IgD-negative memory B cell (primary cell): ENCODE data around the gene METTL17. TPM values are rescaled to one million over a fixed set of nuclear protein-coding genes. Genes with fewer than 3 reads are reported as not detected.
A peak's percentile ranks its signal among the peaks of the same experiment; 100 is the strongest.
"Not testable (repeated sequence)": the region's sequence is repeated elsewhere in the genome, so short reads cannot be mapped to it uniquely, and the experiment has no call there.

ENCODE experiments used
- H3K27ac Mint-ChIP-seq, 3 donors: one replicate each; pipeline ENCODE4 v1.8.0; 2020 to 2022; ENCODE audit warnings: mild to moderate bottlenecking in 3 of 3, mixed read lengths in 3 of 3, moderate library complexity in 1 of 3
- H3K27me3 Mint-ChIP-seq: one replicate; pipeline ENCODE4 v1.8.0; 2021; ENCODE audit warnings: mixed read lengths
- H3K36me3 Mint-ChIP-seq: one replicate; pipeline ENCODE4 v1.8.0; 2020; ENCODE audit warnings: mild to moderate bottlenecking, mixed read lengths
- H3K4me1 Mint-ChIP-seq, 3 donors: one replicate each; pipeline ENCODE4 v1.8.0; 2020 to 2022; ENCODE audit warnings: mixed read lengths in 3 of 3, mild to moderate bottlenecking in 1 of 3
- H3K4me3 Mint-ChIP-seq, 4 donors: one replicate each; pipeline ENCODE4 v1.8.0; 2020 to 2022; ENCODE audit warnings: mild to moderate bottlenecking in 4 of 4, mixed read lengths in 4 of 4, moderate library complexity in 3 of 4
- H3K9me3 Mint-ChIP-seq, 3 donors: one replicate each; pipeline ENCODE4 v1.8.0; 2020 to 2021; ENCODE audit warnings: mixed read lengths in 3 of 3, mild to moderate bottlenecking in 1 of 3
- polyA plus RNA-seq: library from polyadenylated mRNA; unstranded; fragments of 300-500 nt; fragmentation: Illumina TruSeq; gene quantifications from one replicate; pipeline ENCODE4 v1.2.3, GENCODE V29; 2021

The METTL17 gene, protein sequence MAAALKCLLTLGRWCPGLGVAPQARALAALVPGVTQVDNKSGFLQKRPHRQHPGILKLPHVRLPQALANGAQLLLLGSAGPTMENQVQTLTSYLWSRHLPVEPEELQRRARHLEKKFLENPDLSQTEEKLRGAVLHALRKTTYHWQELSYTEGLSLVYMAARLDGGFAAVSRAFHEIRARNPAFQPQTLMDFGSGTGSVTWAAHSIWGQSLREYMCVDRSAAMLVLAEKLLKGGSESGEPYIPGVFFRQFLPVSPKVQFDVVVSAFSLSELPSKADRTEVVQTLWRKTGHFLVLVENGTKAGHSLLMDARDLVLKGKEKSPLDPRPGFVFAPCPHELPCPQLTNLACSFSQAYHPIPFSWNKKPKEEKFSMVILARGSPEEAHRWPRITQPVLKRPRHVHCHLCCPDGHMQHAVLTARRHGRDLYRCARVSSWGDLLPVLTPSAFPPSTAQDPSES
- 40.6 TPM for polyA plus RNA-seq

DNA sequence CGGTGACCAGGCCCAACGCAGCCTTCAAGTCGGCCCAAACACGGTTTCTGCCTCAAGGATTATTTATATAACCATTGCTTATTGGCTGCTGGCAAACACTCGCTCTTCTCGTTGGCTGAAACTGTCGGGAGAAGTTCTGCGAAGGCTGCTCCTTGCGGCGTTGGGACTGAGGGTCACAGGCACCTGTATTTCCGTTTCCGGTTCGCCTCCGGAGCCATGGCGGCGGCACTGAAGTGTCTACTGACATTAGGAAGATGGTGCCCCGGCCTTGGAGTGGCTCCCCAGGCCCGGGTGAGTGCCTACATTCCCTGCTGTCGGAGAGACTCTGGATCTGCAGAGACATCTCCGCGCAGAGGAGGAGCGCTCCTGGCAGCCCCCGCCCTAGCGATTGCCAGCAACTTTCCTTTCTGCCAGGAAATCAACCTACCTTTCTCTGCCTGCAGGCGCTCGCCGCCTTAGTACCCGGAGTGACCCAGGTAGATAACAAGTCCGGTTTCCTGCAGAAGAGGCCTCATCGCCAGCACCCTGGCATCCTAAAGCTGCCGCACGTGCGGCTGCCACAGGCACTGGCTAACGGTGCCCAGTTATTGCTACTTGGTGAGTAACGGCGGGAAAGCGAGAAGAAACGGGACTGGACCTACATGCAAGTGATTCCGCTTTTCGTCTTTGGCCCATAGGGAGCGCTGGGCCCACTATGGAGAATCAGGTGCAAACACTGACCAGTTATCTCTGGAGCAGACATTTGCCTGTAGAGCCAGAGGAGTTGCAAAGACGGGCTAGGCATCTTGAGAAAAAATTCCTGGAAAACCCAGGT, at the start of gene METTL17:
Gene METTL17, plus strand, starts transcription at position 194 of the 814 bp plus-strand sequence. Its CDS starts 23 bp downstream, at position 217.
- Mint-ChIP-seq H3K27me3 (peaks cover 1% of the 10 kb centered on the region), H3K36me3 (no peaks in the 10 kb centered on the region), H3K9me3 (no peaks in the 10 kb centered on the region), H3K4me3 (peak within 1 kb of the TSS; percentile 86 to 99 (median 94)), H3K27ac (peak within 1 kb of the TSS; percentile 17 to 99 (median 98)), H3K4me1 (peaks cover 12 to 19% (median 14%) of the 10 kb centered on the region in 3 donors)

DNA sequence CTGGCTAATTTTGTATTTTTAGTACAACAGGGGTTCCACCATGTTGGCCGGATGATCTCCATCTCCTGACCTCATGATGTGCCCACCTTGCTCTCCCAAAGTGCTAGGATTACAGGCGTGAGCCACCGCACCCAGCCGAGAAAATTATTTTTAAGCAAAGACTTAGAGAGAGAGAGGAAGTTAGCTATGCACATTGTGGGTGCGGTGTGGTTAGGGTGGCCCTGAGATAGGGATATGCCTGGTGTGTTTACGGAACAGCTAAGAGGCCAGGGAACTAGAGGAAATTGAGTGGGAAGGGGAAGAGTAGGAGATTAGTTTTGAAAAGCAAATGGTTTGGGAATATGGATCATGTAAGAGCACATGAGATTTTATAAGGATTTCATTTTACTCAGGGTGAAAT, 44.6 kb upstream of the METTL17 start:
- H3K9me3 Mint-ChIP-seq, H3K4me3 Mint-ChIP-seq, H3K4me1 Mint-ChIP-seq, H3K36me3 Mint-ChIP-seq, H3K27ac Mint-ChIP-seq: not testable (repeated sequence)
- H3K27me3 Mint-ChIP-seq, result peaks cover 19% of the 10 kb centered on the region

DNA sequence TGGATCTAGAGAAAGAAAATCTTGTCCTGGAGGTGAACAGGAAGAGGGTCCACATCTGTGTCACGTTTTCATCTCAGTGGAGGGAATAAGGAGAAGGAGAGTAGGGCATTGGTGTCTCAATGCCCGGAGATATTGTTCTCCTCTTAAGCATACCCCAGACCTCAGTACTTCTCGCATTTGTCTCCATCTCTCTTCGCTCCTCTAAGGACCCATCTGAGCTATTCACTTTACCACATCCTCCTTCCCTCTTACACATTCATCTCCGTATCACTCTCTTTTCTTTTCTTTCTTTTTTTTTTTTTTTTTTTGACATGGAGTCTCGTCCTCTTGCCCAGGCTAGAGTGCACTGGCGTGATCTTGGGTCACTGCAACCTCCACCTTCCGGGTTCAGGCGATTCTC, 43.1 kb upstream of the METTL17 start:
- H3K27ac Mint-ChIP-seq, H3K4me1 Mint-ChIP-seq, H3K36me3 Mint-ChIP-seq, H3K4me3 Mint-ChIP-seq, H3K9me3 Mint-ChIP-seq: not testable (repeated sequence)
- H3K27me3 Mint-ChIP-seq, result peaks cover 14% of the 10 kb centered on the region

DNA sequence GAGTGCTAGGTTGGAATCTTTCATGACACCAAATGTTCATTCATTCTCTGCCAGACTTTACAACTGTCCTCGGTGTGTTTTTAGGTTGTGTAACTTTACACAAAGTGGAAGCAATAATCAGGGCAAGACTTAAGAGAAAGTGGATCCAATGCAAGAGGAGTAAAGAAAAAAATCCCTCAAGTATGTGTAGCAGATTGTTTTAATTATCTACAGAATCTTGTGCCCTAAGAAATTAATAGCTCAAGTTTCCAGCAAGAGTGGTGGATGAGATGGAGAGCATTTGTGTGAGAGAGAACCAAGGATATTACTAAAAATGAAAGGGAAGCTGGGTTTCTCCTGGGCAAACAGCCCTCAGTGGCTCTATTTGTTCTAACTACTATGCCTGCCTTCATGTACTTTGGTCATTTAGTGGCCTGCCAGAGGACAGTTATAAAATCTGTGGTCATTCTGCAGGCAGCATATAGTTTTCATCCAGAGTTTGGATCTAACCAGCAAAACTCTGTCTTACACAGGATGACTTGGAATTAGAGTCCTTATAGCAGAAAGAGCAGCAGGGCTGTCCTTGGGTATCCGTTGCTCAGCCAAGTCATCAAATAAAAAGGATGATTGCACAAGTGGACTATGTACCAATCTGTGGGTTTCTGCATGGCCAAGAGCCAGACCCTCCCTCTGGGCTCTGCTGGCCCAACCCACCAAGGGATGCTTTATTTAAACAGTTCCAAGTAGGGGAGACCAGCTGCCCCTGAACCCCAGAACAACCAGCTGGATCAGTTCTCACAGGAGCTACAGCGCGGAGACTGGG, 34.8 kb upstream of the METTL17 start, which contains the start of gene RNASE2:
Gene RNASE2, plus strand, starts transcription at position 752 of the 802 bp plus-strand sequence. CDS start 285 bp downstream, outside the sequence.
- peak within 1 kb of the TSS in 1 of 4 donors; percentile 20 for H3K4me3 Mint-ChIP-seq
- H3K4me1 Mint-ChIP-seq, H3K36me3 Mint-ChIP-seq, H3K9me3 Mint-ChIP-seq, H3K27ac Mint-ChIP-seq: not testable (repeated sequence)
- H3K27me3 Mint-ChIP-seq, result peaks cover 30% of the 10 kb centered on the region

DNA sequence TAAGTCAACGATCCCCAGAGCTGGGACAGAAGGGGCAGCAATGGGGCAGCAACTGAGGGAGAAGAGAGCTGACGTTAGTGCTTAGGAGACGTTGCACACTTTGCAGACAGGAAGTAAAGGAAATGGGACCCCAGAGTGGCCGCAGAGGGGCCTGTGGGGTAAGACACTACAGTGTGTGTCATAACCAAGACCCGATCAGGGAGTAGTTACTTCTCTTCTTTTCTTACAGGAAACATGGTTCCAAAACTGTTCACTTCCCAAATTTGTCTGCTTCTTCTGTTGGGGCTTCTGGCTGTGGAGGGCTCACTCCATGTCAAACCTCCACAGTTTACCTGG, 34.3 kb upstream of the METTL17 start:
- not testable (repeated sequence) for H3K4me1 Mint-ChIP-seq, H3K36me3 Mint-ChIP-seq, H3K27ac Mint-ChIP-seq, H3K9me3 Mint-ChIP-seq
- Mint-ChIP-seq H3K4me3 (peak overlapping the region in 1 of 4 donors; percentile 20), H3K27me3 (peaks cover 30% of the 10 kb centered on the region)

DNA sequence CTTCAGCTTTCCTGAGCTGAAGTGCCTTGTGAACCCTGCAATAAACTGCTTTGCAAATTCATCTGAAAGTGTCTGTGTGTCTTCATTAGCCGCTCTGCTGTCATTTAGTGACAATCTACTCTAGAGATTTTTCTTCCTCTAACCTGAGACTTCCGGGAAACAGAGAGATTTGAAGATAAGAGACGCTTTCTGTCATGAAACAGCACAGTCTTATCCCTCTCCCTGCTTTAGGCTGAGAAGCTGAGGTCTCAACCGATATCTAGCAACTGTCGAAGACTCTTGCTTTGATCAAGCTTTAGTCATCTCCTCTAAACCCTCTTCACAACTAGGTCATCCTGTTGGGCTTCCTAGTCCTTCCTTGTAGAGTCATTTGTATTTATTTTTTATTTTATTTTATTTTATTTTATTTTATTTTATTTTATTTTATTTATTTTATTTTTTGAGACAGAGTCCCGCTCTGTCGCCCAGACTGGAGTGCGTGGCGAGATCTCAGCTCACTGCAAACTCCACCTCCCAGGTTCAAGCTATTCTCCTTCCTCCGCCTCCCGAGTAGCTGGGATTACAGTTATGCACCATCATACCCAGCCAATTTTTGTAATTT, 33.3 kb upstream of the METTL17 start:
- H3K36me3 Mint-ChIP-seq, result no peaks in the 10 kb centered on the region
- H3K4me3 Mint-ChIP-seq, result no peak overlapping the region
- H3K27me3 Mint-ChIP-seq, result peaks cover 30% of the 10 kb centered on the region
- H3K4me1 Mint-ChIP-seq, result peaks cover 0 to 7% (median 3%) of the 10 kb centered on the region in 3 donors
- no peaks in the 10 kb centered on the region for H3K9me3 Mint-ChIP-seq
- H3K27ac Mint-ChIP-seq, result no peak overlapping the region

DNA sequence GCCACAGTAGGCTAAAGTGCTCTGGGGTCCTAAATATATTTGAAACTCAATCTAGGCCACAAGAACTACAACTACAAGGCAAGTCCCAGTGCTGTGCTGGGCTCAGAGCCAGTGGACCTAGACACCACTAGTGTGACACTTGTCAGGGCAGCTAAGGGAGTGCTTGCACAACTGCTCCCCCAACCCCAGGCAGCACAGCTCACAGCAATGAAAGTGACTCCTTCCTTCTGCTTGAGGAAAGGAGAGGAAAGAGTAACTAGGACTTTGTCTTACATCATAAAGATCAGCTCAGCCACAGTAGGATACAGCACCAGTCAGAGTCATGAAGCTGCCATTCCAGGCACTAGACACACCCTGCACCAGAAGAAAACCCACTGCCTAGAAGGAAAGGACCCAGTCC, 30.8 kb upstream of the METTL17 start:
- H3K4me1 Mint-ChIP-seq, result peaks cover 3 to 15% (median 5%) of the 10 kb centered on the region in 3 donors
- H3K27me3 Mint-ChIP-seq, result peaks cover 30% of the 10 kb centered on the region
- not testable (repeated sequence) for H3K4me3 Mint-ChIP-seq, H3K9me3 Mint-ChIP-seq, H3K36me3 Mint-ChIP-seq, H3K27ac Mint-ChIP-seq

DNA sequence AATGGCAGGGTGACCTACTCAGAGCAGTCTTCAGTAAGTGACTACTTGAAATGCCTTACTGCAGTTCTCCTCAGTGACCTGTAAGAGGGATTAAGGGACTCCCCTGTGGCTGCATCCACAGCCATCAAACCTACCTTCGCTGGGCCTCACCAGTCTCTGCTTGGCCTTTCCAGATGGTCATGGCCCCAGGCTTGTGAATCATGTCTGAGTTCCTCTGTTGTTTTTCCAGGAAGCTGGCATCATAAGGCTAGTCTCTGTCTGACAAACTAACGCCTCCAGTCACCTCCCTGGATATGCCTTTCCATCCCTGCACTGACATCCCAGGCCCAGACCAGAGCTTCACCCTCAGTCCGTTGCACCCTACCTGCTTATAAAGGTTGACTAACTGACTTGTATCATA, 20.4 kb upstream of the METTL17 start:
- Mint-ChIP-seq H3K27me3 (peaks cover 25% of the 10 kb centered on the region), H3K36me3 (peaks cover 4% of the 10 kb centered on the region), H3K4me3 (no peak overlapping the region), H3K27ac (no peak overlapping the region), H3K4me1 (peaks cover 3 to 7% (median 4%) of the 10 kb centered on the region in 3 donors), H3K9me3 (no peaks in the 10 kb centered on the region)

DNA sequence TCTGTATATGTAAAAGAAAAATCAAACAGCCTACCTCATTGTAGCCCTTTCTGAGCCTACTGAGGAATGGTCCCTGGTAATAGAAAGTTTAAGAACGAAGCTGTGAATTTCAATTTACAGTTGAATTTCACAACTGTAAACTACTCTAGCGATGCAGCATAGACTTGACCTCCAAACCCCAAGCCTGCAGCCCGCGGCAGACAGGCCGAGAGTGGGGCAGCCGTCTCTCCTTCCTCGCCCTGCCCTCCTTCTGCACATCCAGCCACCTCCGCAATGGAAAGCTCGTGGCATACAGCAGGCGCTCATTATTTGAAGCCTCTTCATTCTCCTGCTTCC, 19.2 kb upstream of the METTL17 start:
- Mint-ChIP-seq H3K27me3 (peaks cover 25% of the 10 kb centered on the region), H3K27ac (peak overlapping the region in 1 of 3 donors; percentile 73), H3K9me3 (no peaks in the 10 kb centered on the region)

DNA sequence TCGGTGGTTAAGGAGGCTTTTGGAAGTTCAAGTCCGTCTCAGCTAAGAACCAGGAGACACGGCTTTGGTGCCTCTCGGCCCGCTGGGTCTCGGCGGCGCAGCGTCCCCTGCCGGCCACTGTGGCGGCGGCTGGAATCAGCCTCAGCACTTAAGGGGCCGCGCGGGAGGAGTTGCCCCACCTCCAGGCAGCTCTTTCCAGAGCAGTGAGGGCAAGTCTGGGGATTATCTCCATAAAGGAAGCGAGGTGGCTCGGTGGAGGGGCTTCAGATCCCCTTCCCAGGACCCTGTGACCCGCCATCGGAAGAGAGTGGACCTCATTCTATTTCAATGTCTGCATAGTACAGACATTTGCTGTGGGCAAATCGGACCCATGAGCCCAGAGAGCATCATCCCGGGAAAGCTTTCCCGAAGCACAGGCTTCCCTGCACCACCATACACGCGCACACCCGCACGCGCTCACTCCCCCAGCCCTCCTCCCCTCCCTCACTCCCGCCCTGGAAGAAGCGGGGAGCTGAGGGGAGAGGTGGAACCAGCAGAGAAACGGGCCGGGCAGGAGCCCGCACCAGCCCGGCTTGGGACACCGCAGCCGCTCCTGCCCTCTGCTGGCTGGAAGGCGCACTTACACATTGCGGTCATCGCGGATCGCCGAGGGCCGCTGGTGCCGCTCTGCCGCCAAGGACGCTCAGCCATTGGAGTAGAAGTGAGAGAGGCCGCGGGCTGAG, 18.6 kb upstream of the METTL17 start:
- Mint-ChIP-seq H3K4me1 (peaks cover 3 to 7% (median 3%) of the 10 kb centered on the region in 3 donors), H3K27me3 (peaks cover 25% of the 10 kb centered on the region), H3K9me3 (no peaks in the 10 kb centered on the region), H3K36me3 (peaks cover 2% of the 10 kb centered on the region), H3K4me3 (peak overlapping the region; percentile 85 to 99 (median 93)), H3K27ac (peak overlapping the region in 1 of 3 donors; percentile 73)

More for the DNA sequence above, 19.2 kb upstream of the METTL17 start:
- H3K4me1 Mint-ChIP-seq, result peaks cover 3 to 7% (median 3%) of the 10 kb centered on the region in 3 donors
- peaks cover 2% of the 10 kb centered on the region for H3K36me3 Mint-ChIP-seq
- H3K4me3 Mint-ChIP-seq, result peak overlapping the region; percentile 85 to 99 (median 93)

DNA sequence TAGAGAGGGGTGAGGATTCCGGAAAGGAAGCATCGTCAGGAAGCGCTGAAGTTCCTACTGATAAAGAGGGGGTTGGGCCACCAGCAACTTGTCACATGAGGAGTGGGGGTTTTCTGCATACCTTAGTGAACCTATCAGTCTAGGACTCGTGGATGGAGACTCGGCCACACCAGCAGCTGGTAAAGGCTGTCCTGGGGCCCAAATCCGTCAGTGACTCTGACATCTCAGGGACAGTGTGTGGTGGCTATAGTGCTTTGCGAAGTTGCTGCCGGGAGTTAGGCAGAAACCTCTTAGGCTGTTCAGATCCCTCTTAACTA, 18.1 kb upstream of the METTL17 start:
- H3K27me3 Mint-ChIP-seq, result peaks cover 25% of the 10 kb centered on the region

DNA sequence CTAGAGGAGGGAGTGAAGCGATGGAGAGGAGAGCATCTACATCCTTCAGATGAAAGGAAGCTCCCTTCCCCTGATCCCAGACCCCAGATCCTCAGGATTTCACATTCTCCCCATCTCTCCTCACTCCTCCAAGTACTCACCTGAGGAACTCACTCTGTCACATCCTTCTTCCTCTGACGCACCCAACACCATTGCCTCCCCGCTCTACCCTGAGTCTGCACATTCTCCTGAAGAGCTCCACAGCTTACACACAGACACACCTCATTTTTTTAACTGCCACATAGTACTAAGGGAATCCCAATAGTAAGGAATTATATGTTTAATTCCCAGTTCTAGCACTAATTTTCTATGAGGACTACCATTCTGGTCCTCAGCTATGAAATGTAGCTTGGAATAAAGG, 16.3 kb upstream of the METTL17 start:
- peaks cover 16% of the 10 kb centered on the region for H3K27me3 Mint-ChIP-seq
- H3K4me1 Mint-ChIP-seq, result peaks cover 3 to 7% (median 3%) of the 10 kb centered on the region in 3 donors
- H3K4me3 Mint-ChIP-seq, result no peak overlapping the region
- H3K27ac Mint-ChIP-seq, result no peak overlapping the region
- peaks cover 2% of the 10 kb centered on the region for H3K36me3 Mint-ChIP-seq
- H3K9me3 Mint-ChIP-seq, result no peaks in the 10 kb centered on the region

More for the DNA sequence above, 18.1 kb upstream of the METTL17 start:
- Mint-ChIP-seq H3K36me3 (peaks cover 2% of the 10 kb centered on the region), H3K4me3 (peak overlapping the region; percentile 85 to 99 (median 93)), H3K4me1 (peaks cover 3 to 7% (median 3%) of the 10 kb centered on the region in 3 donors), H3K9me3 (no peaks in the 10 kb centered on the region), H3K27ac (no peak overlapping the region)

DNA sequence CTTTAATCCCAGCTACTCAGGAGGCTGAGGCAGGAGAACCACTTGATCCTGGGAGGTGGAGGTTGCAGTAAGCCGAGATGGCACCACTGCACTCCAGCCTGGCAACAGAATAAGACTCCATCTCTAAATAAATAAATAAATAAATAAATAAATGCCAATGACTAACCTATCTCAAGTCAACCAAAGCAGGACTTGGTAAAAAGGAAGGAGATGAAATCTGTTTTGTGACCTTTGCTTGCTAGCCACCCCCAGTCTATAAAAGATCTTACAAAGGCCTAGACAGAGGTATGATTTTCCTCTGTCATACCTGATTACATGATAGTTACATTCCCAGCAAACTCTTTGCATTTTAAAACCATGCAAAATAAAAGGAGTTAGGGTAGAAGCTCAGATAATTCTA, 13.5 kb upstream of the METTL17 start:
- peaks cover 0 to 4% (median 2%) of the 10 kb centered on the region in 3 donors for H3K4me1 Mint-ChIP-seq
- H3K9me3 Mint-ChIP-seq, result peaks cover 0 to 1% (median 0%) of the 10 kb centered on the region in 3 donors
- no peak overlapping the region for H3K4me3 Mint-ChIP-seq
- no peak overlapping the region for H3K27ac Mint-ChIP-seq
- H3K27me3 Mint-ChIP-seq, result peaks cover 13% of the 10 kb centered on the region
- no peaks in the 10 kb centered on the region for H3K36me3 Mint-ChIP-seq

DNA sequence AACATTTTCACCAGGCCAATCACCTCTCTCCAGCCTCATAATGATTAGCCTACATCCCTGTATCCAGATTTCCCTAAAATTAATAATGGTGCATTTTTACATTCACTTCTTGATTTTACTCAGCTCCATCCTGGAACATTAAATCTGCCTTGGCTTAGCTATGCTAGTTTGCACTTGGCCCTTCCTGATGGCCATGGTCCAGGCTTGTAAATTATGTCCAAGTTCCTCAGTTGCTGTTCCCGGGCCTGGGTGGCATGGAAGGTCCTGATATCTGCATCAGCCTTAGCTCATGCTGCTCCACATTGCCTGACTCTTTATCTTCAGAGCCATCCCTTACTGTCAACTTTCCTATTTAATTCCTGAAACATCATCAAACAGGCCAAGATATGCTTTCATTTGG, 11.1 kb upstream of the METTL17 start:
- peaks cover 0 to 1% (median 0%) of the 10 kb centered on the region in 3 donors for H3K9me3 Mint-ChIP-seq
- H3K4me3 Mint-ChIP-seq, result no peak overlapping the region
- H3K4me1 Mint-ChIP-seq, result no peaks in the 10 kb centered on the region
- peaks cover 7% of the 10 kb centered on the region for H3K27me3 Mint-ChIP-seq
- no peak overlapping the region for H3K27ac Mint-ChIP-seq
- H3K36me3 Mint-ChIP-seq, result no peaks in the 10 kb centered on the region
